GM18505 (cell line): ENCODE data around the gene CNTNAP5.

Experiments used
- ATAC-seq: cut with Tn5 transposase; IDR thresholded peaks from one replicate; pipeline ENCODE4 v1.9.1; 2021; ENCODE audit not compliant: unreplicated experiment
- POLR2A ChIP-seq: IDR thresholded peaks from 4 replicates; pipeline ENCODE4 v1.6.1; 2011; ENCODE audit warnings: borderline replicate concordance; ENCODE audit not compliant: insufficient read depth, insufficient read length; ENCODE audit errors: extremely low read depth

Gene CNTNAP5

GRCh38 chr2:124824441-124824840 lies 799.4 kb downstream of the CNTNAP5 start:
- TF ChIP-seq POLR2A: no peak

GRCh38 chr2:124832521-124832920 lies 807.4 kb downstream of the CNTNAP5 start:
- TF ChIP-seq POLR2A: no peak

More at GRCh38 chr2:124824441-124824840, 799.4 kb downstream of the CNTNAP5 start:
- no peak for ATAC-seq

GRCh38 chr2:124834331-124834730 lies 809.2 kb downstream of the CNTNAP5 start:
- no peak for TF ChIP-seq POLR2A
- no peak for ATAC-seq

More at GRCh38 chr2:124832521-124832920, 807.4 kb downstream of the CNTNAP5 start:
- ATAC-seq: no peak

DNA sequence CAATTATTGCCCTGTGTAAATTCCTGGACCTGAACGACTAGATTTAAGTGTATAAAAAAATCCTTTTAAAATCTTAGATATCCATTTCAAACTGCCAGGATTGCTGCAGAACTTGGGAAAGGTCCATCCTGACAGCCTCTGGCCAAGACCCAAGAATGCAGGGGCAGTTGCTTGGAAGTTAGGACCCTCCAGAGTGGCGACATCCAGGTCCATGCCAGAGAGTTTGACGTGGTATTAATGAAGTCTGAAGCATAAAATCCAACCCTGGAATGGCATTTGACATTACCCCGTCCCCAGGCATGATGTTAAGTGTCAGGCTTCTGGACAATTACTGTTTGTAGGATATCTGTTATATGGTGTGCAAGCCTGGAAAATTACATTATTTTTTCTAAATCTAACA lies 810.2 kb downstream of the CNTNAP5 start:
- ATAC-seq: no peak
- no peak for TF ChIP-seq POLR2A

DNA sequence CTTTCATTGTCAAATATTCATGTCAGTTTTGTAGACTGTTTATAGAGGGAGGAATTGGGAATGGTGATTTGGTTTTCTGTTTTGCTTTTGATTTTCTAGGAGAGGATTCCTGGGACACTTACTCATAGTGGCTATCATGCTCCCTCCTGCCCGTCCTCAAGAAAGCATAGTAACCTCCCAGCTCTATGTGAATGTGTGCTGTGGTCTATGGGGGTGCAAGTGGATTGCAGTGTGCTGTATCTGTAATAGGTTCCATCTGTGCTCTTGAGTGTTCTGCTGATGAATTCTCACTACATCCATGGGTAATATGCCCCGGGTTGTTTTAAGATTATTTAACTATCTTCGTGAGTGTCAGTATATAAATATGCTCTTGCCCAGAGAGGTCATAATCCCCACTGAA lies 811.3 kb downstream of the CNTNAP5 start:
- no peak for ATAC-seq
- TF ChIP-seq POLR2A: no peak

GRCh38 chr2:124837496-124837895 lies 812.4 kb downstream of the CNTNAP5 start:
- ATAC-seq: no peak
- TF ChIP-seq POLR2A: no peak

DNA sequence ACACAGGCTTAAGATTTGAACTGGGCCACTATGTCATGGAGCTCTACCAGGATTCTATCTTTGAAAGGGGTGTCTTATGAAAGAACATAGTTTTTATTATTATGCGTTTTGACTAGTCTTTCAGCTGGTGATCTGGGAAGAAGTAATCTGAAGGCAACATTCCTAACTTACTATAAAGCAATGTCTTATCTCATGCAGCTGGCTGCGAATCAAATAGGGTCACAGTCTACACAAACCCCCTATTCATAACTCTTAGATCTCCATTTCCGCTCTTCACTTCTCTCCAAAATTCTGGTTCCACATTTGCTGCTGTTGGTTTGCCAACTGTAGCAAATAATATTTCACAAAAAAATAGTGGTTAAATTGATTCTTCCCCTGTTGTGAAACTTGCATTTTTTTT lies 813.3 kb downstream of the CNTNAP5 start:
- TF ChIP-seq POLR2A: no peak

DNA sequence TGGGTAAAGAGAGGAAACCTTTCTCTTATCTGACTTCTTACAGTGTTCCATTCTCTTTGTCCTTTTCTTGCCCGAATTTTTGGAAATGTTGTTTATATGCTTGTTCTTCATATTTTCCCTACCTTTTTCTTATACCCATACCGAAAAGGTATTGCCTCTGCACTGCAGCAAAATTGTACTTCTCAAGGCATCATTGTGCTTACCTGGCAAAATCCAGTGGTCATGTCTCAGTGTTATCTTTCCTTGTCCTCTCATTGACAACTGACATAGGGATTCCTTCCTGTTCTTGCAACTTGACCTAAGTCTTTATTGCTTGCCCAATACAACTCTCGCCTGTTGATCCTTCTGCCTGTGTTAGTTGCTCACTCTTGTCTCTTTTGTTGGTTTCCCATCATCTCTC lies 842.2 kb downstream of the CNTNAP5 start:
- no peak for ATAC-seq
- no peak for TF ChIP-seq POLR2A

More for the DNA sequence above, 813.3 kb downstream of the CNTNAP5 start:
- no peak for ATAC-seq

GRCh38 chr2:124874219-124874618 lies 849.1 kb downstream of the CNTNAP5 start:
- no peak for ATAC-seq
- no peak for TF ChIP-seq POLR2A

DNA sequence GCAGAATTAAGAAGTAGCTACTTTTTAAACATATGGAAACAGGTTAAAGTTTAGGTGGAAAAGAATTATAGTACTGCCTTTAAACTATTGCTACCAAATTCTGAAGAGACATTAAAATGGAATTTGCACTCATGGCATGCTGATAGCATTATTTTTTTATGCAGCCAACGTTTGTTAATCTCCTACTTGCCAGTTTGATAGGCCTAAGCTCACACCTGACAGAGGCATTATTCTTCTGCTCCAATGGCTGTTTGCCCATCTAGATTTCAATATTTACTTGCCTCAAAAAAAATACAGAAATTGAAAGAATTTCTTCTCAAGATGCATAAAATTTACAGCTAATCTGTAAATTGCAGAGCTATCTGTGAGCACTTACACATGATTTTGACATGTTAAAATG lies 849.6 kb downstream of the CNTNAP5 start:
- ATAC-seq: no peak
- TF ChIP-seq POLR2A: no peak

- no peak for ATAC-seq
- no peak for TF ChIP-seq POLR2A
Observed at GRCh38 chr2:124875627-124876244, 850.6 kb downstream of the CNTNAP5 start.

DNA sequence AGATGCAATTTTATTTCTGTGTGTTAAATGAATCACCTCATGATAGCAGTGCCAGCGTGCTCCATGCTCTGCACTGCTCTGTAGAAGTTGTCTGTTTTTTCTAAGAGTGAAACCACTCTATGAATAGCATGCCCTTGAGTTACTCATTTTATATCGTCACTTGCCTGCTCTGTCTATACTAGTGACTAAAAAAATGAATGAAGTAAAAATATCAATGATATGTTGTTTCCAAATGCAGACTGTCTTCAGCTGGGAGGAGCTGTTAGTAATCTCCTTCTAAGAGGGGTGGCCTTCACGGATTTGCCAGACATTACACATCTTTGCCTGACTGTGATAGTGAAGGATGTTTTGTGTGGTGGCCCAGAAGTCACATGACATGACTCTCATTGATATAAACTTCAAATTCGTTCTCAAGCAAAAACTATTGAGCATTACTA lies 852.1 kb downstream of the CNTNAP5 start:
- no peak for TF ChIP-seq POLR2A
- no peak for ATAC-seq

DNA sequence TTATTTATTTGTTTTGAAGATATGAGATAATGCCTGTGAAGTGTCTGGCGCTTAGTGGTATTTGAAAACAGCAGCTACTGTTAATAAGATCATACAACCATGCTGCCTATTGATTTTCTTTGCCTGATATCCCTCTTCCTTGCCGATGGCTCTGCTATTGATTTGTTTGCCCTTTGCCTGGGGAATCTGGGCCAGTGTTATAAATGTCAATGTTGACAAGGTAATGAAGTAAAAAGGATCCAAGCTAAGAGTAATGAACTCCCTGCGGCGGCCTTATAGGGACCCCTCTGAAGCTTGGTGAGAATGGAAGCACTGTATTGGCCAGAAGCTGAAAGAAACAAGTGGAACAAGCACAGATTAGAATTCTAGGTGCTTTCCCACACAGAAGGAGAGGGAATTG lies 854.6 kb downstream of the CNTNAP5 start:
- no peak for ATAC-seq
- TF ChIP-seq POLR2A: no peak

- TF ChIP-seq POLR2A: no peak
Observed at GRCh38 chr2:124880995-124881394, 855.9 kb downstream of the CNTNAP5 start.

GRCh38 chr2:124882423-124882822 lies 857.3 kb downstream of the CNTNAP5 start:
- TF ChIP-seq POLR2A: no peak
- no peak for ATAC-seq

More at GRCh38 chr2:124880995-124881394, 855.9 kb downstream of the CNTNAP5 start:
- ATAC-seq: no peak
